NCI-H2107 (cell line): ENCODE measurements around the gene JAG1.
"Not testable (repeated sequence)": the region's sequence is repeated elsewhere in the genome, so short reads cannot be mapped to it uniquely, and the experiment has no call there.

Experiments
- DNase-seq: peaks from one replicate; lab custom pipeline; 2025; lab: John Stamatoyannopoulos, UW

The JAG1 gene

GRCh38 chr20:10610251-10610650 lies 63.5 kb downstream of the JAG1 start:
- no peak for DNase-seq

GRCh38 chr20:10609770-10610169 lies 64.0 kb downstream of the JAG1 start:
- no peak for DNase-seq

GRCh38 chr20:10609276-10609675 lies 64.5 kb downstream of the JAG1 start:
- DNase-seq, result no peak

- no peak for DNase-seq
Observed at GRCh38 chr20:10605547-10606195, 68.1 kb downstream of the JAG1 start.

DNA sequence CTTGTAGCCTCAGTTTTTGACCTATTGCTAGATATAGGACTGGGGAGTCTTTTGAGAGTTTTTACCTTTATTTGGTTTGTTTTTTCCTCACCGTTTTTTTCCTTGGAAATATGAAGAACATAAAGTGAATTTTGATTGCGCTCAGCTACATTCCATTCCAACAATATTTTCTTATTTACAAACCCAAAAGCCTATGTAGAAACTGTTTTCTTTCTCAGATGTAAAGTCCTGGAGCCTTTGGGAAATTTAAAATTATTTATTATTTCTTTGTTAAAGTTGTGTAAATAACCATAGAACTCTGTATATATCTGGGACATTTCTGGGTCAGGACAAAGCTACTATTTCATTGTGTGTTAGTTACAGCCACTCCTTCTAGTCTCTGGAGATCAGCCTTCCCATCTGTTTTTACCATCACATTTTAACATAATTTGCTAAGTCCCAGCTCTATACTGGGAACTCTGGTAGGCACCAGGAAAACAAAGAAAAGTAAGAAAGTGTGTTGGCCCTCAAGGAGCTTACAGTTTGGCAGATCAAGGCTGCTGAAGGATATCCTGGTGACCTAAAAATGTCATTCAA lies 68.8 kb downstream of the JAG1 start:
- DNase-seq, result no peak

- DNase-seq, result no peak
Observed at GRCh38 chr20:10603971-10604864, 69.6 kb downstream of the JAG1 start.

DNA sequence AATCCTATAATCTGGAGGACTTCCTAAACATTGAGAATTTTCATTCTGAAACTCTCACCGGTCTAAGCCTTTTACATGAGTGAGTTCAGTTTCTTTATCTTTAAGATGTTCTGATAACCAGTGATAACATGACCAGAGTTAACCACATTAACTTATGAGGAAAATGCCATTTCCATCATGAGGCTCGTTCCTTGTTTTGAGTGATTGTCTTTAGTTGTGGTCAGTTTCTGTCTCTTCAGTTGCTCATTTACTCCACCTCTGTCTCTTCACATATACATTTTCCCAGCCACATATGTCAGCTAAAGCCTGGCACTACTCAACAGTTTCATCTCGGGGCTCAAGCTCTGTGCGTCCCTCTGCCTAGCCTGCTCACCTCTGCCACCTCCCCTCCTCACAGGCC lies 70.4 kb downstream of the JAG1 start:
- DNase-seq, result no peak

- DNase-seq, result no peak
Observed at GRCh38 chr20:10602221-10602871, 71.5 kb downstream of the JAG1 start.

- no peak for DNase-seq
Observed at GRCh38 chr20:10597637-10598036, 76.2 kb downstream of the JAG1 start.

DNA sequence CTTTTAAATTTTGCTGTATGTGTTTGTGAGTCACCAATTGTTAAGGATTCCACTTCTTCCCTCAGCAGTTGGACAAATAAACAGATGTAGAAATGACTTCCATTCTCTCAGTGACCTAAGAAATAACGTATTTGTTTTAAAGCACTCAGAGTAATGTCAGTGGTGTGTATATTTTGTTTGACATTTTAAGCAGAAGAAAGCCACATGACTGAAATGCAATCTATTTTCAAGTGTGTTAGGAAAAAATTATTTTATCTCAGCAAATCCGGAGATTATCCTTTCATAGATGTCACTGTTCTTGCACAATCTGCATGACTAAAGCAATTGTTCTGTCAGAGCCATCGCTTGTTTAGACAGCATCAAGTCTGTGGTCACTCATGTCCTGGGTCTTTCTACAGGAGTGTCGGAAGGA lies 77.1 kb downstream of the JAG1 start:
- no peak for DNase-seq

DNA sequence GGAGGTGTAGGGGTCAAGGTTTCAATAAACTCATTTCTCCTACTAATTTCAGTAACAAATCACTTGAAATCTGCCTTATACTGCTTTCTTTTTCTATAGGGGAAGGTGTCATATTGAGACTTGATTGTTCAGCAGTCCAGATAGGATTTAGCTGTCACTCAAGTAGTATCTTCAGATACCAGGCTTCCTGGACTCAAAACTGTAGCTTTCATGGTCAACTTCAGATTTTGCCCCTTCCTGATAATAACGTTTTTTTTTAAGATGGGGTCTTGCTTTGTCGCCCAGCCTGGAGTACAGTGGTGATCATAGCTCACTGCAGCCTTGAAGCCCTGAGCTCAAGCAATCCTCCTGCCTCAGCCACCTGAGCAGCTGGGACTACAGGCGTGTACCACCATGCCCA lies 77.8 kb downstream of the JAG1 start:
- DNase-seq, result no peak

GRCh38 chr20:10595266-10595665 lies 78.5 kb downstream of the JAG1 start:
- DNase-seq, result no peak

GRCh38 chr20:10594296-10594868 lies 79.4 kb downstream of the JAG1 start:
- DNase-seq, result no peak

DNA sequence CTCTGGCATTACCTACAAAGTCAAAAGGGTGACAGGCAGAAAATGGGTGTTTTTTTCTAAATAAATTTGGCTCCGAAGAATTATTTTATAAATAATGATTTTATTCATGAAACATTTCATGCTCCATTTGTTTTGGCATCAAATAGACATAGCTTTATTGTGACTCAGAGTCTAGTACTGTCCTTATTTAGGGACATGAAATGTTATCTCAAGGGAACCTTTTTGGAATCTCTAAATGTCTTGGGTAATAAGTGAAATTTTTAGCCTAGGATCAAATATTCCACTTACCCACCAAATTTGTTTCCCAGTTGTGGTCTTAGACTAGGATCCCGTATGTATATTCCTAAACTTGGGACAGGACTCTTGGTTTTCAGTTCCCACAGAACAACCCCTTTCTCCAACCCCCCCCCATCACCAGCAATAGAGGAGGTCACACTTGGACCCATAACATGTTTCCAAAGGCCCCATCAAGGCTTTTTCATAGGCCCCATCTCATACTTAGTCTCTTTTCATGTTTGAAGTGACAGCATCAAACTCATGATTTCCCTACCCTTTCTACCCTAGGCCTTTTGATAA lies 81.8 kb downstream of the JAG1 start:
- DNase-seq, result no peak

DNA sequence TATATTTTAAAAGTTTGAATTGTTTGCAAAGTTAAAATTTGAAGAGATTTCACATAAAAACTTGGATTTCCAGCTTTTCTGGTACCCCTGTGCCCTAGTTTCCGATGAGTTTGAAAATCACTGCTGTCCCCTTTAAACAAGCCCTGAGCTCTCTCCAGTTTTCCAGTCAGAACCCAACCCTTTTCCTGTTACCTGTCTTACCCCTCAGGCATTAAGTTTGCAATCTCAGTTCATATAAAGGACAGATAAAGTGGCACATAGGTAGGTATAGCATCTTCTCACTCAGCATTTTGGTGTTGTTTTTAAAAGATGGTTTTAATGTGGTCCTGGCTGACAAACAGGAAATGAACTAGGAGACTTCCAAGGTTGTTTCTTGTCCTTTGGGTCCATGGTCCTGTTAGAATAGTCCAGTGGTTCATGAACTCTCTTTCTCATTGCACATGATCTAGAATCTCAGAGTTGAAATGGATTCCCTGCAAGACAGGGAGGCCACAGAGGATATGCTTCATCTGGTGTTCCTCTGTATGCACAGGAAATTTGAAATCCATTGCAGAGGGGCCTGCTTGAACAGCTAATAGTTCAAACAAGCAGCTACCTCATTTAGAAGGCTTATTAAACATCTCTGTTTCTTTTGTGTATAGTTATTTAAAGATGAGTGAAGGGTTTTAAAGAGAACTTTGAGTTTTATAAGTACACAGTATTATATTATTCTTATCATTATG lies 82.7 kb downstream of the JAG1 start:
- no peak for DNase-seq

- DNase-seq, result not testable (repeated sequence)
Observed at GRCh38 chr20:10590446-10590845, 83.4 kb downstream of the JAG1 start.
